HG03064 (cell line): ENCODE results near the gene FAM83C.

Experiments
- ATAC-seq: cut with Tn5 transposase; IDR thresholded peaks from one replicate; pipeline ENCODE4 v1.9.1; 2021; ENCODE audit warnings: low read depth; ENCODE audit not compliant: unreplicated experiment

FAM83C gene

GRCh38 chr20:35291654-35292503 is at the start of gene FAM83C:
Gene FAM83C, minus strand, starts transcription at chr20:35292425. Its CDS starts 121 bp downstream, at chr20:35292304.
- ATAC-seq: no peak

GRCh38 chr20:35341366-35342028 is 49.3 kb upstream of the FAM83C start:
- ATAC-seq: no peak

- ATAC-seq: no peak
Observed at GRCh38 chr20:35340436-35340835, 48.2 kb upstream of the FAM83C start.

- no peak for ATAC-seq
Observed at GRCh38 chr20:35339636-35340035, 47.4 kb upstream of the FAM83C start.

DNA sequence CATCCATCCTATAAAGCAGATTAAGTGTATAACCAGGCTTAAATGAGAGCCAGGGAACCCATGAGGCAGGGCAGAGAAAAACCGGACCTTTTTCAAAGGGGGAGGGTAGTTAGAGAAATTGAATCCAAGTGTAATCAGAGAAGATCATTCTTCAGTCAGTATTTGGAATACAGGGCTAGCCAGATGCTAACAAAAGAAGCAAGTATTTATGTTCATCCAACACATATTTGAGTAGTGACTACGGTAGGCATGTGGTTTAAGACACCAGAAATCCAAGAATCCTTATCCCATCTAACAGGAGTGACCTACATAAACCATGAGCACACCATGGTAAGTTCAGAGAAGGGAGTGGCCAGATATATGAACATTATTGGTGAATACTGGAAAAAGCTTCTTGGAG is 46.8 kb upstream of the FAM83C start:
- no peak for ATAC-seq

DNA sequence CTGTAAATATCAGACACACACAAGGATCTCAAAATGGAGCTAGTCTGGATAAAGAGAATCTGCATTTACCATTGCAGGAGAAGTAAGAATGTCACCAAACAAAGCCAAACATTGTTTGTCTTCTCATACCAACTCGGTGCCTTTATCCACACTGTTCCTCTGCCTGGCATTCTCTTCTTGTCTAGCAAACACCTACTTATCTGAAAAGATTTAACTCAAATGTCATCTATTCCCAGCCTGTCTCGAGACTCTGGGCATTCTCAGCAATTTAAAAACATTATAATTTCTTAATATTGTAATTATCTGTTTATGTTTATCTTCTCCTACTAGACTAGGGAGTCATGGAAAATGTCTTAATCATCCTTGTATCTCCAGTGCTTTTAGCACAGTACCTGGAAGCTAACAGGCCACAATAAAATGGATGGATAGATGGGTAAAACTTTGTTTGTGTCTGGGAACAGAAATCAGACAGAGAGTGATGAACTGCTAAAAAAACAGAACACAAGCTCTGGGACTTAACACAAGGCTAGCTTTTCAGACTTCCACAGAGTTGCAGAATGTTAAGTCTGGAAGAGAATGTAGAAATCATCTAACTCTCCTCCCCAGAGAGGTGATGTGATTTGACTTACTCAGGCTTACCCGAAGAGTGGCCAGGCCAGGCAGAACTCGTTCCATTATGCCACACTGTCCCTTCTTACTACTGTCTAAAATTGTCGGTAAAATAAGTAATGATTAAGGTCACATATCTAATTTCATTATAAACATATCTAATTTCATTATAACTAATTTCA is 42.3 kb upstream of the FAM83C start:
- no peak for ATAC-seq

- no peak for ATAC-seq
Observed at GRCh38 chr20:35333606-35334005, 41.4 kb upstream of the FAM83C start.

DNA sequence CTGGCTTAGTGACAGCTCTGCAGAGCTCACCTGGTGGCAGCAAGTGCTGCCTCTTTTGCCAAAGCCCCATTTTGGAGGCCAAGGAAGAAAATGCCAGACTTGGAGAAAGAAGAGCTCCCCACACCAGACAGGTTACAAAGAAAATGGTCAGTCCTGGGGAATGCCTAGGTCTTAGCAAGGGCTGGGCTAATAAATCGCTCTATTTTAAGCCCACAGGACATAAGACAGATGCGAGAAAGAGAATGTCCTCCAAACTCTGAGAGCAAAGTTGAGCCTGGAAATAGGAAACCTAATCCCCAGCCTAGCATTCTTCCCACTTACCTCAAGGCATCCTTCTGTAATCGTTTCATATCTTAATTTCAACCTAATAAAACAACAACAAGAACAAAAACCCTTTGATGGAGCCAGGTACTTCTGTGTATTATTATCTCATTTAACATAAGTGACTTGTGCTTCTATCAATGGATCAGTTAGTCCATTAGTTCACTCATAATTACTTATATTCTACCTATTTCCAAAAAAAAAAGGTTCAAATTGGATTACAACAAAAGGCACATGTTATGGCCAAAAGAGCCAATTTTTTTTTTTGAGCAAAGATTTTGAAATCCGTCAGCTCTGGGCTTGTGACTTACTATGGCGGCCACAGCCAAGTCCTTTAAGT is 40.4 kb upstream of the FAM83C start:
- ATAC-seq: no peak

- ATAC-seq: no peak
Observed at GRCh38 chr20:35329435-35330139, 37.4 kb upstream of the FAM83C start.

- no peak for ATAC-seq
Observed at GRCh38 chr20:35328689-35329088, 36.5 kb upstream of the FAM83C start.

DNA sequence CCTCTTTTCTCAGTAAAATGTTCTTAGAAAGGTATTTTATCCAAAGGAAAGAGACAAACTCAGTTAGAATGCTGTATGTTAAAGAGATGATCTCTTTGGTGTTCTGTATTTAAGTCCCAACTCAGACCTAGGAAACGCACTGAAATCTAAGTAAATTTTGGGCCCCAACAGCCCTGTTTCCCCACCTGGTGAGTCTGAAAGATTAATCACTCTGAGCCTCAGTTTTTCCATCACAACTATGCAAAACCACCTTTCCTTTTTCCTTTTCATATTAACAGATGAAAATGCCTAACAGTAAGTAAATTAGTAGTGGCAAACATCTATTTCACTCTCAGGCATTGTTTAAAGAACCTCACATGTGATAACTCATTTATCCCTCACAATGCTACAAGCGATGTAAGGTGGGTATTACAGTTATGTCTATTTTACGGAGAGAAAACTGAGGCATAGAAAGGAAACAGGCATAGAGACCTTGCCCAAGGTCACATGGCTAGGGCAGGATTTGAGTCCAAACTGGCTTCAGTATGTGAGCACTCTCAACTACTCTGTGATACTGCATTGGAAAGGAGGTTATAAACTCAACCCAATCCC is 36.0 kb upstream of the FAM83C start:
- ATAC-seq: no peak

GRCh38 chr20:35327074-35327976 is 35.1 kb upstream of the FAM83C start:
- ATAC-seq: no peak

GRCh38 chr20:35326740-35327073 is 34.5 kb upstream of the FAM83C start:
- no peak for ATAC-seq

DNA sequence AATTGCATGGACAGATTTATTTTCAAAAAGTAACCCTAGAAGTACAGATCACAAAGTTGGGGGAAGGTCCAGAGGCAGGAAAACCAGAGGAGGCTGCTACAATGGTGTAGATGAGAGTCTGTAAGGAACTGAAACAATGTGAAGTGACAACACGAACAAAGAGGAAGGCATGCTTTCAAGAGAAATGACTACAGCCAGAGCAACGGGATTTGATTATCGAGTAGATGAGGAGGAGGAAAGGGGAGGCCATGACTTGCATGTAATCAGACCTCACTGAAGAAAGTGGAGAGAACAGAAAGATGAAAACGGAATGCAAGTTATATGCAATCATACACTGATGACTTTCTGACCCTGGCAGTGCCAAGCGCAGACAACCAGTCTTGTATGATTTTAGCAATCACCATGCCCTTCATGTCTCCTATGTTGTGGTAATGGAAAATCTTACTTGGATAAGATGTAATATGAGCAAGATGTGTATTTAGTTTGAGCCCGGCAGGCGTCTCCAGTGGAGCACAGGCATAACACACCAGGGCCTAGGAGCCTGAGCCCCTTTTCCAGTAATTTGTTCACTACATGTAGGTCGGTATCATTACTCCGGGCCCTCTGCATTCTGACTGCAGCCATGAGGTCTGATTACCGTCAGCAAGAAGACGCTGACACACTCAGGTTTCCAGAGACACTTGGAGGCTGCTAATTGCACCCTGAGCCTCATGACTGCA is 34.0 kb upstream of the FAM83C start:
- no peak for ATAC-seq

- no peak for ATAC-seq
Observed at GRCh38 chr20:35325401-35325800, 33.2 kb upstream of the FAM83C start.

GRCh38 chr20:35320396-35321126 is 28.3 kb upstream of the FAM83C start:
- no peak for ATAC-seq

GRCh38 chr20:35319871-35320197 is 27.6 kb upstream of the FAM83C start:
- no peak for ATAC-seq
